IMR-90 (cell line): ENCODE results near the gene DESI1. TPM values are rescaled to one million over a fixed set of nuclear protein-coding genes. Genes with fewer than 3 reads are reported as not detected.

Experiments
- ATAC-seq: fragments of 200-7000 bp; cut with Tn5 transposase; 2 replicates; pipeline ENCODE4 v1.9.1; 2020; ENCODE audit warnings: low read depth, mild to moderate bottlenecking, moderate library complexity
- BruUV-seq: library from RNA; stranded (reverse); fragments of 400-500 nt; replicated peaks from 2 replicates; lab custom pipeline; 2021; lab: Mats Ljungman, UMichigan
- CTCF ChIA-PET: fragments of 300-600 bp; formaldehyde crosslinking; extraction: SDS; loops from one replicate; lab custom pipeline; 2021; ENCODE audit warnings: antibody characterized with exemption; lab: Yijun Ruan, JAX
- POLR2A ChIA-PET: fragments of 300-600 bp; sonication (Branson Sonifier 250); formaldehyde crosslinking; loops from one replicate; lab custom pipeline; 2022; ENCODE audit warnings: antibody characterized with exemption; ENCODE audit not compliant: unreplicated experiment; lab: Charles Lee
- DNase-seq: peaks from one replicate; pipeline ENCODE4 v3.0.0; 2013
- H2AFZ ChIP-seq: replicated peaks from 2 replicates; pipeline ENCODE3; 2013; ENCODE audit warnings: low read length, mild to moderate bottlenecking; ENCODE audit not compliant: poor library complexity
- H2AK5ac ChIP-seq: 2 replicates; pipeline ENCODE4 v1.6.1; 2013; ENCODE audit warnings: low read depth, low read length, inconsistent platforms
- H2AK9ac ChIP-seq: replicated peaks from 2 replicates; pipeline ENCODE3; 2013; ENCODE audit warnings: mild to moderate bottlenecking, low read depth, low read length, moderate library complexity; ENCODE audit not compliant: poor library complexity
- H2BK120ac ChIP-seq: 2 replicates; pipeline ENCODE4 v1.6.1; 2013; ENCODE audit warnings: low read depth, low read length, inconsistent platforms
- H2BK15ac ChIP-seq: 3 replicates; pipeline ENCODE4 v1.6.1; 2013; ENCODE audit warnings: low read depth, low read length, inconsistent platforms
- H2BK20ac ChIP-seq: 2 replicates; pipeline ENCODE4 v1.6.1; 2013; ENCODE audit warnings: low read depth, mild to moderate bottlenecking, inconsistent platforms, low read length, moderate library complexity
- H2BK5ac ChIP-seq: 2 replicates; pipeline ENCODE4 v1.6.1; 2013; ENCODE audit warnings: mild to moderate bottlenecking, low read depth, low read length, inconsistent platforms; ENCODE audit not compliant: poor library complexity, severe bottlenecking
- H3K14ac ChIP-seq: replicated peaks from 2 replicates; pipeline ENCODE4 v1.6.1; 2013; ENCODE audit warnings: low read depth, low read length, inconsistent platforms
- H3K18ac ChIP-seq: 2 replicates; pipeline ENCODE4 v1.6.1; 2013; ENCODE audit warnings: low read depth, low read length, control low read depth
- H3K23ac ChIP-seq: 2 replicates; pipeline ENCODE4 v1.6.1; 2013; ENCODE audit warnings: low read depth, low read length, inconsistent platforms
- H3K27ac ChIP-seq: 2 replicates; pipeline ENCODE4 v1.5.1; 2013; ENCODE audit warnings: mild to moderate bottlenecking, control low read depth, low read length; ENCODE audit not compliant: insufficient read depth
- H3K27me3 ChIP-seq: 2 replicates; pipeline ENCODE4 v1.6.1; 2013; ENCODE audit warnings: low read length; ENCODE audit not compliant: control insufficient read depth, insufficient read depth
- H3K36me3 ChIP-seq: 2 replicates; pipeline ENCODE4 v1.6.1; 2013; ENCODE audit warnings: low read length, mixed read lengths; ENCODE audit not compliant: control insufficient read depth, insufficient read depth
- H3K4ac ChIP-seq: 2 replicates; pipeline ENCODE4 v1.6.1; 2013; ENCODE audit warnings: low read depth, low read length, inconsistent platforms
- H3K4me1 ChIP-seq: 2 replicates; pipeline ENCODE4 v1.6.1; 2013; ENCODE audit warnings: low read length, mixed read lengths; ENCODE audit not compliant: control insufficient read depth, insufficient read depth
- H3K4me2 ChIP-seq: 2 replicates; pipeline ENCODE4 v1.6.1; 2013; ENCODE audit warnings: low read depth, mild to moderate bottlenecking, control low read depth, low read length, moderate library complexity
- H3K4me3 ChIP-seq: 2 replicates; pipeline ENCODE4 v1.5.1; 2013; ENCODE audit warnings: low read depth, mild to moderate bottlenecking, control low read depth, low read length, moderate library complexity; ENCODE audit not compliant: insufficient read depth
- H3K56ac ChIP-seq: 2 replicates; pipeline ENCODE4 v1.6.1; 2013; ENCODE audit warnings: low read length, inconsistent platforms; ENCODE audit not compliant: insufficient read depth; ENCODE audit errors: extremely low read depth
- H3K79me1 ChIP-seq, 2 experiments: 2 replicates each; pipeline ENCODE4 v1.6.1; 2013; ENCODE audit warnings: low read length in 2 of 2, inconsistent platforms in 1 of 2, low read depth in 1 of 2
- H3K9ac ChIP-seq: 2 replicates; pipeline ENCODE4 v1.6.1; 2013; ENCODE audit warnings: low read depth, low read length, control low read depth
- H3K9me1 ChIP-seq: 2 replicates; pipeline ENCODE4 v1.6.1; 2013; ENCODE audit warnings: low read length, inconsistent platforms; ENCODE audit not compliant: insufficient read depth
- H3K9me3 ChIP-seq: 2 replicates; pipeline ENCODE4 v1.6.1; 2013; ENCODE audit warnings: low read length; ENCODE audit not compliant: control insufficient read depth, insufficient read depth
- H4K20me1 ChIP-seq: 2 replicates; pipeline ENCODE4 v1.6.1; 2013; ENCODE audit warnings: low read length, inconsistent platforms; ENCODE audit not compliant: insufficient read depth
- H4K5ac ChIP-seq: 2 replicates; pipeline ENCODE4 v1.6.1; 2013; ENCODE audit warnings: mild to moderate bottlenecking, low read depth, low read length, control low read depth
- H4K8ac ChIP-seq, 2 experiments: 2 replicates each; pipeline ENCODE4 v1.6.1; 2013; ENCODE audit warnings: low read depth in 2 of 2, low read length in 2 of 2, control low read depth in 1 of 2, inconsistent platforms in 1 of 2
- H4K91ac ChIP-seq: 2 replicates; pipeline ENCODE4 v1.6.1; 2013; ENCODE audit warnings: low read depth, low read length, inconsistent platforms; ENCODE audit not compliant: insufficient read depth
- CEBPB ChIP-seq: IDR thresholded peaks from 2 replicates; pipeline ENCODE4 v1.6.1; 2012; ENCODE audit warnings: low read depth, low read length, improper control_type of control experiment
- CHD1 ChIP-seq: IDR thresholded peaks from 2 replicates; pipeline ENCODE4 v1.6.1; 2012; ENCODE audit warnings: low read depth, low read length, improper control_type of control experiment
- ELK1 ChIP-seq: fragments of 150-350 bp; IDR thresholded peaks from 2 replicates; pipeline ENCODE4 v1.6.1; 2016; ENCODE audit warnings: low read depth, mild to moderate bottlenecking, low read length, moderate library complexity, borderline replicate concordance
- MAFK ChIP-seq: IDR thresholded peaks from 2 replicates; pipeline ENCODE4 v1.6.1; 2012; ENCODE audit warnings: low read depth, low read length, improper control_type of control experiment
- MXI1 ChIP-seq: IDR thresholded peaks from 2 replicates; pipeline ENCODE4 v1.6.1; 2012; ENCODE audit warnings: low read depth, mild to moderate bottlenecking, low read length, moderate library complexity, borderline replicate concordance
- NFE2L2 ChIP-seq: fragments of 150-350 bp; IDR thresholded peaks from 2 replicates; pipeline ENCODE4 v1.6.1; 2016; ENCODE audit warnings: low read depth, mild to moderate bottlenecking, low read length
- RAD21 ChIP-seq: IDR thresholded peaks from 2 replicates; pipeline ENCODE4 v1.6.1; 2012; ENCODE audit warnings: low read length, improper control_type of control experiment
- RFX5 ChIP-seq: IDR thresholded peaks from 2 replicates; pipeline ENCODE4 v1.8.0; 2012; ENCODE audit warnings: low read depth, mild to moderate bottlenecking, low read length, moderate library complexity
- SMC3 ChIP-seq: fragments of 150-350 bp; IDR thresholded peaks from 2 replicates; pipeline ENCODE4 v1.6.1; 2016; ENCODE audit warnings: low read depth, mild to moderate bottlenecking, antibody characterized with exemption, low read length, moderate library complexity
- WGBS, 2 experiments: methylation state at CpG; one replicate each; pipeline versions ENCODE4 v1.1.5 to v1.1.7; 2013; ENCODE audit warnings: missing lambda C conversion rate in 2 of 2; ENCODE audit not compliant: insufficient read length in 1 of 2; ENCODE audit errors: extremely low coverage in 2 of 2; 5-methylcytosine and 5-hydroxymethylcytosine counted together
- dilution Hi-C: fragments of 300-500 bp; cut with HindIII; formaldehyde crosslinking; loops from one replicate; pipeline ENCODE4 v1.14.3; 2018; ENCODE audit warnings: low sequenced_read_pairs; ENCODE audit not compliant: unreplicated experiment
- in situ Hi-C: fragments of 300-500 bp; cut with MboI; formaldehyde crosslinking; loops from 3 replicates; pipeline ENCODE4 v1.14.3; 2019; ENCODE audit warnings: low sequenced_read_pairs, inconsistent platforms, mixed read lengths
- intact Hi-C: fragments of 100-400 bp; cut with micrococcal nuclease; formaldehyde crosslinking; loops from 2 replicates; pipeline ENCODE4 v1.10.0; 2022
- polyA plus RNA-seq, 3 experiments: library from polyadenylated mRNA; depleted of rRNA; stranded (reverse); fragments of >200 nt; gene quantifications; 2 replicates each; pipeline ENCODE4 v1.2.3, GENCODE V29; 2012; ENCODE audit warnings: low replicate concordance in 1 of 3
- total RNA-seq: library from RNA; depleted of rRNA; stranded (reverse); fragments of >200 nt; gene quantifications from 2 replicates; pipeline ENCODE4 v1.2.3, GENCODE V29; 2012
- TF ChIP-seq, protein P1 (sequence below): conservative IDR thresholded peaks from 2 replicates; pipeline ENCODE4 v1.5.1; 2012; ENCODE audit warnings: mild to moderate bottlenecking, low read depth, low read length, improper control_type of control experiment

The DESI1 gene
- total and polyA plus RNA-seq, 2 of the 4 experiments (the other 2 are of a cell fraction), result 14.5 to 24.9 TPM

- Histone ChIP-seq H2AK5ac (no peak overlapping the region), H3K9ac (no peak overlapping the region), H3K79me1 (peaks cover 41 to 56% of the 10 kb centered on the region in 2 experiments), H4K5ac (no peak overlapping the region), H3K4me2 (no peak overlapping the region), H2AFZ (no peak overlapping the region), H3K23ac (no peak overlapping the region), H4K20me1 (peaks cover 16% of the 10 kb centered on the region), H3K27ac (no peak overlapping the region), H3K56ac (no peak overlapping the region), H3K4me3 (no peak overlapping the region), H2AK9ac (no peak overlapping the region), H4K91ac (no peak overlapping the region), H3K18ac (no peak overlapping the region), H2BK20ac (no peak overlapping the region), H3K9me1 (peaks cover 7% of the 10 kb centered on the region; the same call in 1 of the 2 replicates), H3K4me1 (no peaks in the 10 kb centered on the region), H3K4ac (no peak overlapping the region), H2BK120ac (no peak overlapping the region), H3K14ac (no peak overlapping the region), H3K27me3 (no peaks in the 10 kb centered on the region), H3K36me3 (peaks cover 68% of the 10 kb centered on the region), H2BK15ac (no peak overlapping the region), H2BK5ac (no peak overlapping the region), H3K9me3 (no peaks in the 10 kb centered on the region), H4K8ac (no peak overlapping the region)
- POLR2A ChIA-PET, result no interaction called here
- no TSS peak for BruUV-seq
- in situ Hi-C loops, result no loop called here
- intact Hi-C loops, result no loop called here
- TF ChIP-seq SMC3 (no peak), MAFK (no peak), NFE2L2 (no peak), CEBPB (no peak), RAD21 (no peak), CHD1 (no peak), ELK1 (no peak), RFX5 (no peak), MXI1 (no peak)
- TF ChIP-seq, protein P1, sequence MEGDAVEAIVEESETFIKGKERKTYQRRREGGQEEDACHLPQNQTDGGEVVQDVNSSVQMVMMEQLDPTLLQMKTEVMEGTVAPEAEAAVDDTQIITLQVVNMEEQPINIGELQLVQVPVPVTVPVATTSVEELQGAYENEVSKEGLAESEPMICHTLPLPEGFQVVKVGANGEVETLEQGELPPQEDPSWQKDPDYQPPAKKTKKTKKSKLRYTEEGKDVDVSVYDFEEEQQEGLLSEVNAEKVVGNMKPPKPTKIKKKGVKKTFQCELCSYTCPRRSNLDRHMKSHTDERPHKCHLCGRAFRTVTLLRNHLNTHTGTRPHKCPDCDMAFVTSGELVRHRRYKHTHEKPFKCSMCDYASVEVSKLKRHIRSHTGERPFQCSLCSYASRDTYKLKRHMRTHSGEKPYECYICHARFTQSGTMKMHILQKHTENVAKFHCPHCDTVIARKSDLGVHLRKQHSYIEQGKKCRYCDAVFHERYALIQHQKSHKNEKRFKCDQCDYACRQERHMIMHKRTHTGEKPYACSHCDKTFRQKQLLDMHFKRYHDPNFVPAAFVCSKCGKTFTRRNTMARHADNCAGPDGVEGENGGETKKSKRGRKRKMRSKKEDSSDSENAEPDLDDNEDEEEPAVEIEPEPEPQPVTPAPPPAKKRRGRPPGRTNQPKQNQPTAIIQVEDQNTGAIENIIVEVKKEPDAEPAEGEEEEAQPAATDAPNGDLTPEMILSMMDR, result no peak
- DNase-seq (no peak), ATAC-seq (no peak)
- dilution Hi-C loops, result no loop called here
- CTCF ChIA-PET, result no interaction called here
- no CpG with 5 or more reads among the region's 5 CpGs for WGBS, 2 experiments
These were observed 17.9 kb upstream of the DESI1 start for GRCh38 chr22:41638748-41639147.
